Measurements from ENCODE around the gene DAPK2.

The DAPK2 gene

GRCh38 chr15:63917588-63918316 lies 128.5 kb downstream of the DAPK2 start:
- Histone ChIP-seq H2BK15ac (ENCODE audit: low read depth, poor library complexity, severe bottlenecking) (no peak overlapping the region), H3K27ac (ENCODE audit: low read length, poor library complexity, severe bottlenecking) (no peak overlapping the region), H3K79me1 (replicated peaks; ENCODE audit: low read length, poor library complexity, severe bottlenecking) (no peaks in the 10 kb centered on the region), H3K36me3 (ENCODE audit: control insufficient read depth in 1 of 2, insufficient read depth in 2 of 2, low read depth in 1 of 2, low read length in 2 of 2) (peaks cover 3 to 8% of the 10 kb centered on the region in 2 experiments), H3K23ac (ENCODE audit: low read length in 2 of 2) (no peak overlapping the region), H2AK5ac (ENCODE audit: low read length, severe bottlenecking) (peak overlapping the region; percentile 29), H3K14ac (ENCODE audit: low read length in 2 of 2) (no peak overlapping the region), H2BK12ac (ENCODE audit: low read length in 2 of 2) (no peak overlapping the region), H2BK120ac (ENCODE audit: low read depth, low read length) (no peak overlapping the region), H3K27me3 (ENCODE audit: control insufficient read depth in 1 of 2, insufficient read depth in 1 of 2, low read length in 2 of 2) (peaks cover 0 to 3% of the 10 kb centered on the region in 2 experiments), H3K4me1 (ENCODE audit: control insufficient read depth, insufficient read depth, low read depth, low read length) (peaks cover 45% of the 10 kb centered on the region), H3K9ac (ENCODE audit: low read length) (no peak overlapping the region), H3K9me3 (ENCODE audit: control insufficient read depth, low read length) (no peaks in the 10 kb centered on the region), H3K4ac (ENCODE audit: low read depth in 1 of 2, low read length in 2 of 2) (no peak overlapping the region), H2BK5ac (ENCODE audit: low read depth, low read length, poor library complexity, severe bottlenecking) (peak overlapping the region; percentile 54), H3K18ac (ENCODE audit: low read depth in 1 of 2, low read length in 2 of 2) (no peak overlapping the region), H2AFZ (ENCODE audit: low read depth, low read length) (no peak overlapping the region), H3K4me3 (ENCODE audit: insufficient read depth in 1 of 2, low read depth in 1 of 2, low read length in 2 of 2) (no peak overlapping the region), H3K4me2 (ENCODE audit: low read length, poor library complexity, severe bottlenecking) (no peak overlapping the region), H4K8ac (ENCODE audit: low read length) (no peak overlapping the region), H4K91ac (ENCODE audit: low read length) (no peak overlapping the region)
- WGBS = 78% methylated on average over 8 of the region's 8 CpGs
- DNase-seq = no peak

GRCh38 chr15:63915873-63916771 lies 130.2 kb downstream of the DAPK2 start:
- no peak overlapping the region for H2BK15ac ChIP-seq (ENCODE audit: low read depth, poor library complexity, severe bottlenecking)
- H3K4me1 ChIP-seq (ENCODE audit: control insufficient read depth, insufficient read depth, low read depth, low read length) = peaks cover 40% of the 10 kb centered on the region
- peak overlapping the region; percentile 85 for H2BK5ac ChIP-seq (ENCODE audit: low read depth, low read length, poor library complexity, severe bottlenecking)
- no peak overlapping the region for H3K18ac ChIP-seq (ENCODE audit: low read depth in 1 of 2, low read length in 2 of 2)
- peak overlapping the region; percentile 32 for H3K4me2 ChIP-seq (ENCODE audit: low read length, poor library complexity, severe bottlenecking)
- H3K4ac ChIP-seq (ENCODE audit: low read depth in 1 of 2, low read length in 2 of 2) = no peak overlapping the region
- no peak overlapping the region for H2BK120ac ChIP-seq (ENCODE audit: low read depth, low read length)
- H3K23ac ChIP-seq (ENCODE audit: low read length in 2 of 2) = no peak overlapping the region
- 50% methylated on average over 9 of the region's 9 CpGs for WGBS
- H2AK5ac ChIP-seq (ENCODE audit: low read length, severe bottlenecking) = peak overlapping the region; percentile 8
- H3K79me1 ChIP-seq (replicated peaks; ENCODE audit: low read length, poor library complexity, severe bottlenecking) = no peaks in the 10 kb centered on the region
- H3K14ac ChIP-seq (ENCODE audit: low read length in 2 of 2) = no peak overlapping the region
- no peak overlapping the region for H2AFZ ChIP-seq (ENCODE audit: low read depth, low read length)
- no peak overlapping the region for H3K4me3 ChIP-seq (ENCODE audit: insufficient read depth in 1 of 2, low read depth in 1 of 2, low read length in 2 of 2)
- H2BK12ac ChIP-seq (ENCODE audit: low read length in 2 of 2) = no peak overlapping the region
- H4K8ac ChIP-seq (ENCODE audit: low read length) = no peak overlapping the region
- H3K27me3 ChIP-seq (ENCODE audit: control insufficient read depth in 1 of 2, insufficient read depth in 1 of 2, low read length in 2 of 2) = peaks cover 0 to 3% of the 10 kb centered on the region in 2 experiments
- peaks cover 3 to 8% of the 10 kb centered on the region in 2 experiments for H3K36me3 ChIP-seq (ENCODE audit: control insufficient read depth in 1 of 2, insufficient read depth in 2 of 2, low read depth in 1 of 2, low read length in 2 of 2)
- no peak overlapping the region for H4K91ac ChIP-seq (ENCODE audit: low read length)
- no peak for DNase-seq
- H3K27ac ChIP-seq (ENCODE audit: low read length, poor library complexity, severe bottlenecking) = peak overlapping the region; percentile 94
- no peak overlapping the region for H3K9ac ChIP-seq (ENCODE audit: low read length)
- H3K9me3 ChIP-seq (ENCODE audit: control insufficient read depth, low read length) = no peaks in the 10 kb centered on the region

DNA sequence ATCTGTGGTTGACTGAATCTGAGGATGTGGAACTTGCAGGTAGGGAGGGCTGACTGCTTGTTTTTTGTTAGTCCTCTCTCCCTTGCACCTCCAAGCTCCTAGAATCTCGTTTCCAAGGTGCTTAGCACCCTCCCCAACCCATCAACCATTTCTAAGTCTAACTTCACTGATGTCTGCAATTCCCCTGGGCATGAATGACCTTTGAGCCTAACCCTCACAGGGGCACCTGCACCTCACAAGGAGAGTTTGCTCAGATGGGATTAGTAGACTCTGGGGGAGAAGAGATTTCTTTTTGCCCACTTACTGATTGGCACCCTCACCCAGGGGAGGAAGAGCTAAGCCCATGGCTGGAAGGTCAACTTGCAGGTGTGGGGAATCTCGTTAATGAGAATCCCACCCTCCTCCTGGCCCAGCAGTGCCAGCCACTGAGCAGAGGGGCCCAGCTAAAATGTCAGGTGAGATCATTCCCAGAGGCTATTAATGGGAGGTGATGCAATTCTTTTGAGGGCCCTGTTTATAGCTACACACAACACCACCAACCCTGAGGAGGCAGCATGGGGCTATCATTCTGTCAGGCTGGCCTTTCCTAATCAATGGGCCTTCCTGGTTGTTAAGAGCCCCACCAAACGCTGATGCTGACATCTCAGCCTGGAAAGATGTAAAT lies 130.9 kb downstream of the DAPK2 start:
- Histone ChIP-seq H3K27me3 (ENCODE audit: control insufficient read depth in 1 of 2, insufficient read depth in 1 of 2, low read length in 2 of 2) (peaks cover 0 to 3% of the 10 kb centered on the region in 2 experiments), H3K18ac (ENCODE audit: low read depth in 1 of 2, low read length in 2 of 2) (no peak overlapping the region), H3K4ac (ENCODE audit: low read depth in 1 of 2, low read length in 2 of 2) (no peak overlapping the region), H3K79me1 (replicated peaks; ENCODE audit: low read length, poor library complexity, severe bottlenecking) (no peaks in the 10 kb centered on the region), H2BK5ac (ENCODE audit: low read depth, low read length, poor library complexity, severe bottlenecking) (peak overlapping the region; percentile 19), H3K9ac (ENCODE audit: low read length) (no peak overlapping the region), H2AK5ac (ENCODE audit: low read length, severe bottlenecking) (peak overlapping the region; percentile 29), H3K4me2 (ENCODE audit: low read length, poor library complexity, severe bottlenecking) (no peak overlapping the region), H2AFZ (ENCODE audit: low read depth, low read length) (no peak overlapping the region), H3K9me3 (ENCODE audit: control insufficient read depth, low read length) (no peaks in the 10 kb centered on the region), H4K91ac (ENCODE audit: low read length) (no peak overlapping the region), H3K23ac (ENCODE audit: low read length in 2 of 2) (no peak overlapping the region), H3K14ac (ENCODE audit: low read length in 2 of 2) (no peak overlapping the region), H2BK120ac (ENCODE audit: low read depth, low read length) (no peak overlapping the region), H2BK15ac (ENCODE audit: low read depth, poor library complexity, severe bottlenecking) (no peak overlapping the region), H3K27ac (ENCODE audit: low read length, poor library complexity, severe bottlenecking) (peak overlapping the region; percentile 88), H3K4me1 (ENCODE audit: control insufficient read depth, insufficient read depth, low read depth, low read length) (peaks cover 39% of the 10 kb centered on the region), H3K4me3 (ENCODE audit: insufficient read depth in 1 of 2, low read depth in 1 of 2, low read length in 2 of 2) (no peak overlapping the region), H4K8ac (ENCODE audit: low read length) (no peak overlapping the region), H3K36me3 (ENCODE audit: control insufficient read depth in 1 of 2, insufficient read depth in 2 of 2, low read depth in 1 of 2, low read length in 2 of 2) (peaks cover under 1 to 3% of the 10 kb centered on the region in 2 experiments), H2BK12ac (ENCODE audit: low read length in 2 of 2) (no peak overlapping the region)
- no peak for DNase-seq
- WGBS = 26% methylated on average over 2 of the region's 3 CpGs
